Small intestine (tissue), 7 donors: ENCODE results near the gene ATP2C1. TPM values are rescaled to one million over a fixed set of nuclear protein-coding genes. Genes with fewer than 3 reads are reported as not detected.
"Not testable (repeated sequence)": the region's sequence is repeated elsewhere in the genome, so short reads cannot be mapped to it uniquely, and the experiment has no call there.

ENCODE experiments used
- DNase-seq, 2 donors: peaks; one replicate each; pipeline versions ENCODE4 v3.0.0 to v3.0.0-alpha.2; 2013
- FAIRE-seq: peaks from 2 replicates; lab custom pipeline; 2012; peaks lifted over from hg19 to GRCh38; lab: Jason Lieb, UNC
- H3K27ac ChIP-seq, 3 donors: one replicate each; pipeline ENCODE4 v1.5.1; 2013; ENCODE audit warnings: low read length in 2 of 3, mild to moderate bottlenecking in 2 of 3, control low read depth in 1 of 3, inconsistent platforms in 1 of 3, low read depth in 1 of 3, moderate library complexity in 1 of 3
- H3K27me3 ChIP-seq, 3 donors: one replicate each; pipeline ENCODE4 v1.6.1; 2013; ENCODE audit warnings: low read length in 3 of 3, inconsistent platforms in 1 of 3; ENCODE audit not compliant: control insufficient read depth in 3 of 3, insufficient read depth in 3 of 3
- H3K36me3 ChIP-seq, 3 donors: one replicate each; pipeline ENCODE4 v1.6.1; 2013; ENCODE audit warnings: low read length in 3 of 3, inconsistent platforms in 1 of 3, low read depth in 1 of 3, mild to moderate bottlenecking in 1 of 3, moderate library complexity in 1 of 3; ENCODE audit not compliant: control insufficient read depth in 3 of 3, insufficient read depth in 2 of 3
- H3K4me1 ChIP-seq, 3 donors: one replicate each; pipeline ENCODE4 v1.6.1; 2013; ENCODE audit warnings: low read length in 2 of 3, inconsistent platforms in 1 of 3, low read depth in 1 of 3, mild to moderate bottlenecking in 1 of 3, moderate library complexity in 1 of 3; ENCODE audit not compliant: control insufficient read depth in 3 of 3, insufficient read depth in 2 of 3
- H3K4me3 ChIP-seq, 3 donors: one replicate each; pipeline ENCODE4 v1.5.1; 2013; ENCODE audit warnings: low read length in 3 of 3, control low read depth in 1 of 3, inconsistent platforms in 1 of 3, low read depth in 1 of 3, mild to moderate bottlenecking in 1 of 3, moderate library complexity in 1 of 3
- H3K9me3 ChIP-seq, 2 donors: one replicate each; pipeline ENCODE4 v1.6.1; 2013; ENCODE audit warnings: low read depth in 1 of 2, low read length in 1 of 2; ENCODE audit not compliant: control insufficient read depth in 2 of 2, insufficient read depth in 1 of 2
- WGBS, 3 donors: extraction: QIAGEN DNeasy Blood & Tissue Kit; methylation state at CpG; one replicate each; pipeline ENCODE4 v1.1.7; 2013; 5-methylcytosine and 5-hydroxymethylcytosine counted together
- polyA plus RNA-seq, 4 donors: library from polyadenylated mRNA; stranded (reverse) in 3 of 4; unstranded in 1 of 4; fragments of 200-250 nt in 3 of 4; fragments of 120-200 nt in 1 of 4; gene quantifications; one replicate each; pipeline versions ENCODE4 v1.2.1 to v1.2.3, GENCODE V29; 2013
- donor health status: healthy with polysubstance abuse.
- donor health status: control.
- donor health status: control.
- donor health status: Bipolar disorder and iron deficiency.
- donor health status: healthy.

ATP2C1 gene
- polyA plus RNA-seq, 4 donors, result 6.2 to 62.2 (median 31.4) TPM

DNA sequence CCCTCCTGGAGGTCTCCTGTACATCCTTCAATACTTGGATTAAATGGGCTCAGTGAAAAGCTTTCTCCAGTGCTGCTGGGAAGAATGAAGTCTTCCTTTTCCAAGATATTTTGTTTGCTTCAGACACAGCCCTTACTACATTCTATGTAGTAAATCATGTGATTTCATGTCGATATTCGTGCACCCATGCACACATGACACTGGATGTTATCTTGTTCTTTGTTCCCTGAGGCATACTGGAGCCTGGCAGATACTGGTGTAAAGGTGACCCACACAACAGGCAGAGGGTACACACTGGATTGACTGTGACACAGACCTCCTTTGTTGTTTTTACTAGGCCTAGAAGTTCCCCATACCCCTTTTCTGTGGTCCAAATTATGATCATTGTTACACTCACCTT is 40.3 kb upstream of the ATP2C1 start:
- Histone ChIP-seq H3K27me3 (no peaks in the 10 kb centered on the region), H3K36me3 (no peaks in the 10 kb centered on the region), H3K4me3 (no peak overlapping the region), H3K9me3 (no peaks in the 10 kb centered on the region), H3K4me1 (peaks cover 0 to 9% (median 7%) of the 10 kb centered on the region in 3 donors), H3K27ac (no peak overlapping the region)
- 58 to 71% (median 62%) methylated on average over 2 of the region's 2 CpGs for WGBS, 3 donors
- FAIRE-seq (no peak), DNase-seq (no peak)

DNA sequence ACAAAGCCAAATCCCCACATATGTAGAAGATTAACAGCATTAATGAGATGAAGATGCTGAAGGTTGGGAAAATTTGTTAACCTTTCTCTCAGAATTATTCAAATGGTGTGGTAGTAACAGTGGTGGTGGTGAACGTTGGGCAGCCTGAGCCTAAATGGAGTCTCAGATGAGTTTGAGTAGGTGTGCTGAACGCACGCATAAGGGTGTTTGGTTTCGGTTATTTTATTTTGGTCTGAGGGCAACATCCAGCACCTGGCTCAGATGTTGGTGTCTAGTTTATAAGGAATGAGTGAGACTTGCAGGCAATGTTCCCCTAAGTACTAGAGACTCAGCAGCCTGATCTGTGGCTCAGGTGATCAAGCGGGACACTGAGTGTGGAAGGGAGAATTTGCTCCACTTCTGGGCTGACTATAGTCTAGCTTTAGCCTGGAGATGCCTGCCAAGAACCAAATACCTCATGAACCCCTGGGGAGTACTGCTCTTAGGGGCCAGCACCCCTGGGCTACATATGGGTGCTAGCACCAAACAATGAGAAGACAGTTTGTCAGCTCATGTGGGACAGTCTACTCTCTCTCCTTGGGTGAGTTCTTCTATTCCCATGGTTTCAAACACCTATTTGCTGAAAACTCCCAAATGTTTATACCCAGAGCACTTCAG is 39.5 kb upstream of the ATP2C1 start:
- WGBS, 3 donors, result 84 to 90% (median 88%) methylated on average over 5 of the region's 5 CpGs
- no peaks in the 10 kb centered on the region for H3K9me3 ChIP-seq
- H3K27ac ChIP-seq, result no peak overlapping the region
- H3K27me3 ChIP-seq, result peaks cover 0 to under 1% (median 0%) of the 10 kb centered on the region in 3 donors
- no peak for FAIRE-seq
- H3K4me3 ChIP-seq, result no peak overlapping the region
- peaks cover 0 to 7% (median 2%) of the 10 kb centered on the region in 3 donors for H3K4me1 ChIP-seq
- no peak for DNase-seq
- no peaks in the 10 kb centered on the region for H3K36me3 ChIP-seq

DNA sequence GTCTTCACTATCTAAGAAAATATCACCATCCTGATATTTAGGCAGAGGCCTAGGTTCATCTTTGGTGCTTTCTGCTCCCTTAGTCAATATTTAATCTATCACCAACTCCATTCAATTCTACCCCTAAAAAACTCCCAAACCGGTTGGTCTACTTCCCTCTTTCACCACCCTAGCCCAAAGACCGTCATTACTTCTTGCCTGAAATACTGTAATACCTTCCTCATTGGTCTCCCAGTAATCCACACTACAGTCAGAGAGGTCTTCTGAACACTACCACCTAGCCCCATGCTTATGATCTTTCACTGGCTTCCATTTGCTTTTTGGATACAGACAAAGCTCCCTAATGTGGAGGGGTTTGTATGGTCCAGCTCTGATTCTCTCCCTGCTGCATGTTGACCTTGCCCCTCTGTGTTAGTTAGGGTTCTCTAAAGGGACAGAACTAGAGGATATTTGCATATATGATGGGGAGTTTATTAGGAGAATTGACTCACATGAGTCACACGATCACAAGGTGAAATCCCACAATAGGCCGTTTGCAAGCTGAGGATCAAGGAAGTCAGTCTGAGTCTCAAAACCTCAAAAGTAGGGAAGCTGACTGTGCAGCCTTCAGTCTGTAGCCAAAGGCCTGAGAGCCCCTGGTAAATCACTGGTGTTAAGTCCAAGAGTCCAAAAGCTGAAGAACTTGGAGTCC is 36.4 kb upstream of the ATP2C1 start:
- DNase-seq, result no peak
- peaks cover 0 to 3% (median 0%) of the 10 kb centered on the region in 3 donors for H3K27me3 ChIP-seq
- WGBS, 3 donors, result 30 to 52% (median 35%) methylated on average over 4 of the region's 4 CpGs
- FAIRE-seq, result no peak
- no peaks in the 10 kb centered on the region for H3K4me1 ChIP-seq
- H3K36me3 ChIP-seq, result no peaks in the 10 kb centered on the region
- no peaks in the 10 kb centered on the region for H3K9me3 ChIP-seq
- H3K27ac ChIP-seq, result peak overlapping the region in 1 of 3 donors; percentile 33
- no peak overlapping the region for H3K4me3 ChIP-seq

DNA sequence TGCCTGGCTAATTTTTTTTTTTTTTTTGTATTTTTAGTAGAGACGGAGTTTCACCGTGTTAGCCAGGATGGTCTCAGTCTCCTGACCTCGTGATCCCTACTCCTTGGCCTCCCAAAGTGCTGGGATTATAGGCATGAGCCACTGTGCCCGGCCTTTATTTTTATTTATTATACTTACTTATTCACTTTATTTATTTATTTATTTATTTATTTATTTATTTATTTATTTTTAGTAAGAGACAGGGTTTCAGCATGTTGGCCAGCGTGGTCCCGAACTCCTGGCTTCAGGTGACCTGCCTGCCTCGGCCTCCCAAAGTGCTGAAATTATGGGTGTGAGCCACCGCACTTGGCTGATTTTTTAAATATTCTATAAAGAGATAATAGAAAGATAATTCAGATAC is 31.8 kb upstream of the ATP2C1 start:
- FAIRE-seq, H3K4me1 ChIP-seq, DNase-seq, H3K36me3 ChIP-seq, H3K9me3 ChIP-seq, H3K4me3 ChIP-seq, H3K27ac ChIP-seq, H3K27me3 ChIP-seq: not testable (repeated sequence)
- 95 to 96% (median 96%) methylated on average over 7 to 8 of the region's 8 CpGs for WGBS, 3 donors

DNA sequence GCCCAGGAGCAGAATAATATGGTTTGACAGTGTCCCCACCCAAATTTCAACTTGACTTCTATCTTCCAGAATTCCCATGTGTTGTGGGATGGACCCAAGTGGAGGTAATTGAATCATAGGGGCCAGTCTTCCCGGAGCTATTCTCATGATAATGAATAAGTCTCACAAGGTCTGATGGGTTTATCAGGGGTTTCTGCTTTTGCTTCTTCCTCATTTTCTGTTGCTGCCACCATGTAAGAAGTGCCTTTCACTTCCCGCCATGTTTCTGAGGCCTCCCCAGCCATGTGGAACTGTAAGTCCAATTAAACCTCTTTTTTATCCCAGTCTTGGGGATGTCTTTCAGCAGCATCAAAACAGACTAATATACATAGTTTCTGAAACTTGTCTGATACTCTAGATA is 28.4 kb upstream of the ATP2C1 start:
- Histone ChIP-seq H3K27ac (no peak overlapping the region), H3K27me3 (no peaks in the 10 kb centered on the region), H3K36me3 (no peaks in the 10 kb centered on the region), H3K4me3 (no peak overlapping the region), H3K9me3 (no peaks in the 10 kb centered on the region), H3K4me1 (no peaks in the 10 kb centered on the region)
- FAIRE-seq (no peak), DNase-seq (no peak)
- 86 to 95% (median 95%) methylated on average over 2 of the region's 2 CpGs for WGBS, 3 donors

DNA sequence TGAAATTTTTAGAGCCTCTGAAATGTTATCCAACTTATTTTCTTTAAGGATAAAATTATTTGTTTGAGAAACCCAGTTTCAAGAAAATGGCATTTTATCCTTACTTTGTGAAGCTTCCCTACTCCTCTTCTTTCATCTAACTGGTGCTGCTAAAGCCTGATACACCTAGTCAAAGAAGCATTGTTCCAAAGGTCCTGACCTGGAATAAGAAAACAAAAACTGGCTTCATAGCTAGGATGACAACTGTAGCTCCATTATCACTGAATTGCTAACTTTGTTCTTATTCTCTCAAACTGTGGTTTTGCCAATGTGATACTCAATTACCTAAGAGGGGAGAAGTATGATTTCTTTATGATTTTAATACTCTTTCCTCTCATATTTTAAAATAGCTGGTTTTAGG is 27.6 kb upstream of the ATP2C1 start:
- Histone ChIP-seq H3K4me1 (no peaks in the 10 kb centered on the region), H3K9me3 (no peaks in the 10 kb centered on the region), H3K4me3 (no peak overlapping the region), H3K36me3 (no peaks in the 10 kb centered on the region), H3K27ac (no peak overlapping the region), H3K27me3 (no peaks in the 10 kb centered on the region)
- no peak for FAIRE-seq
- DNase-seq, result no peak

DNA sequence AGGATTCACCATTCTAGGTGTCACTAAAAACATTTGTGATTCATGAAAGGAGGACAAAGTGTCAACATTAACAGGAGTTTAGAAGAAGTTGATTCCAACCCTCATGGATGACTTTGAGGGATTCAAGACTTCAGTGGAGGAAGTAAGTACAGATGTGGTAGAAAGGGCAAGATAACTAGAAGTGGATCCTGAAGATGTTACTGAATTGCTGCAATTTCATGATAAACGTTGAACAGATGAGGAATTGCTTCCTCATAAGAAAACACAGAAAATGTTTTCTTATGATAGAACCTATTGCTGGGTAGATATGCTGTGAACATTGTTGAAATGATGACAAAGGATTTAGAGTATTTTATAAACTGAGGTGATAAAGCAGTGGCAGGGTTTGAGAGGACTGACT is 23.5 kb upstream of the ATP2C1 start:
- WGBS, 3 donors, result 66 to 83% (median 72%) methylated on average over 1 of the region's 1 CpG
- no peak for DNase-seq
- Histone ChIP-seq H3K27ac (no peak overlapping the region), H3K4me1 (no peaks in the 10 kb centered on the region), H3K4me3 (no peak overlapping the region), H3K9me3 (no peaks in the 10 kb centered on the region), H3K36me3 (no peaks in the 10 kb centered on the region), H3K27me3 (no peaks in the 10 kb centered on the region)
- no peak for FAIRE-seq

DNA sequence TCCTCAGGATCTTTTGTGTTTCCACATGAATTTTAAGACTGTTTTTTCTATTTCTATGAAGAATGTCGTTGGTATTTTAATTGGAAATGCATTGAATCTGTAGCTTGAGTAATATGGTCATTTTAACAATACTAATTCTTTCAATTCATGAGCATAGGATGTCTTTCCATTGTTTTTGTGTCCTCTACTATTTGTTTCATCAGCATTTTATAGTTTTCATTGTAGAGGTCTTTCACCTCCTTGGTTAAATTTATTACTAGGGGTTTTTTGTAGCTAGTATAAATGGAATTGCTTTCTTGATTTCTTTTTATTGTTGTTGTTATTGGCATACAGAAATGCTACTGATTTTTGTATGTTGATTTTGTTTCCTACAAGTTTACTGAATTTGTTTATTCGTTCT is 17.3 kb upstream of the ATP2C1 start:
- H3K4me3 ChIP-seq, result no peak overlapping the region
- FAIRE-seq (no peak), DNase-seq (no peak)
- 56 to 66% (median 64%) methylated on average over 2 of the region's 2 CpGs for WGBS, 3 donors
- H3K27me3 ChIP-seq, result no peaks in the 10 kb centered on the region
- no peaks in the 10 kb centered on the region for H3K4me1 ChIP-seq
- H3K9me3 ChIP-seq, result peaks cover 0 to 7% of the 10 kb centered on the region in 2 donors
- H3K27ac ChIP-seq, result no peak overlapping the region
- H3K36me3 ChIP-seq, result no peaks in the 10 kb centered on the region
